Tibial nerve (tissue), 3 donors: Measurements from ENCODE around the gene ELMOD2.

Experiments used
- CTCF ChIP-seq, 5 experiments: fragments of 200-600 bp in 3 of 5; fragments of 450-650 bp in 2 of 5; sonication (generic) in 3 of 5; IDR thresholded peaks; one replicate each; pipeline ENCODE4 v1.5.1; 2016 to 2019; ENCODE audit warnings: antibody characterized with exemption in 5 of 5, mild to moderate bottlenecking in 3 of 5, moderate library complexity in 2 of 5
- POLR2A ChIP-seq, 2 donors: fragments of 450-650 bp; IDR thresholded peaks; one replicate each; pipeline ENCODE4 v1.6.1; 2017; ENCODE audit warnings: antibody characterized with exemption in 2 of 2, mild to moderate bottlenecking in 2 of 2, moderate library complexity in 2 of 2

DNA sequence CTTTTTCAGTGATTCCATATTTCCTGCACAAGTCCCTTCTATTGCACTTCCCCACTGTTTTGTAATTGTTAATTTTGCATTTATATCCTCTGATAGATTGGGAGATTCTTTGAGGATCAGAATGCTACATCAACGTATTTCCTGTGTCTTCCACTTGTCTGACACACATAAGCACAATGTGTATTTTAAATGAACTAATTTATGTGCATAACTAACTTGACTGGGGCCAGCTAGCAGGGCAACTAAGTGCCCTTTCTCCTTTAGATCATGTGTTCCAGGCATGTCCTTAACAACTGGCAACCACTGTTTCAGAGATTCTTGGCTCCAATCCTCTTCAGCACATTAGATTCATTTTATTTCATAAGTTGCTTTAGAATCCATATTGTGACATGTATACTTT, 60.5 kb downstream of the ELMOD2 start:
- TF ChIP-seq CTCF (IDR thresholded peaks at IDR 0.05) (no peak), POLR2A (IDR thresholded peaks at IDR 0.05) (no peak)
